ENCODE results near the gene PRIM2.
"Not testable (repeated sequence)": the region's sequence is repeated elsewhere in the genome, so short reads cannot be mapped to it uniquely, and the experiment has no call there.

The PRIM2 gene

DNA sequence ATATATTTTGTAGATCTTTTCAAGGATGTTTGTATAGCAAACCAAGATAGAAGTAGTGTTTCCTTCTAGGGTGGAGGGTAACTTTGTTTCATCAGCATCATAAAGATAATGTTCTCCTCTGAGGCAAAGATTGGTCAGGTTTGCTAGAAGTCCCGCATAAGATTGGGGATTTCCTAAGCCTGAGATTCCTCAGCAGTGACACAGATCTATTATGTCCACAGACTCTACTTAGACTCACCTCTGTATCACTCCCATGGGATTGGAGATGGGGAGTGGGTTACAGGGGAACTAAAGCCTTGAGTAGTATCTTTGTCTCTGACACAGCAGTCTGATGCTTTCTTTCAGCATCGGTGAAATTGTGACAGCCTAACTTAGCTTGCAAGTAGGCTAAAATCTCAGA, 341.1 kb downstream of the PRIM2 start:
- DNase-seq = not testable (repeated sequence)

DNA sequence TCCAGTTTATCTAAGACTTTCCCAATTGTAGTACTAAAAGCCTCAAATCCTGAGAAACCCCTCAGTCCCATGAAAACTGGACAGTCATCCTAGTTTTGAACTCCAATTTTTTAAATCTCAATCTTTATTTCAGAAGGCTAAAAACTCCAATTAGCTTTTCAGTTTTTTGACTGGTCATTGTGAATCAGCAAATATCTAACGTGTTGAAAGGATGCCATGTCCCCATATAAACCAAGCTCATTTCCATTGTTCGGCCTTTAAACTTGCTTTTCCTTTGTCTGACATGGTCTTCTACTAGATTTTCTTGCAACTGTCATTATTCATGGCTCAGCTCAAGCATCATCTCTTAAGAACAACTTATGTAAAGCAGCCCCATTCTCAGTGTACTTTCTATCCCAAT, 342.4 kb downstream of the PRIM2 start:
- not testable (repeated sequence) for DNase-seq

DNA sequence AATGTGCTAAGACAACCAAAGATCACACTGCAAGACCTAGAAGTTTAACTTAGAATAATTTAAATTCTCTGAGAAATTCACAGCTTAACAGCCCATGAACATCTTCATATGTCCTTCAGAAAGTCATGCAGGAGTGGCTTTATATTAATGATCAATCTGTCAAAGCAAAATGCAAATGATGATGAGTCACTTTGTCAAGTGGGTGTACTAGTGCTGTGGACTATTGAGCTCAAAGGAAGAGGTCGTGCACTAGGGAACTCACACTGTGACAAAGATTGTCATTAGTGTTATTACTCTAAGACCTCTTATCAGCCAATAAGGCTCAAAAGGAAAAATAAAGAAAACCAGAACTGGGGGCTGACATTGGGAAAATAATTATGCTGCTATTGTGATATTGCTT, 343.5 kb downstream of the PRIM2 start:
- DNase-seq = not testable (repeated sequence)

DNA sequence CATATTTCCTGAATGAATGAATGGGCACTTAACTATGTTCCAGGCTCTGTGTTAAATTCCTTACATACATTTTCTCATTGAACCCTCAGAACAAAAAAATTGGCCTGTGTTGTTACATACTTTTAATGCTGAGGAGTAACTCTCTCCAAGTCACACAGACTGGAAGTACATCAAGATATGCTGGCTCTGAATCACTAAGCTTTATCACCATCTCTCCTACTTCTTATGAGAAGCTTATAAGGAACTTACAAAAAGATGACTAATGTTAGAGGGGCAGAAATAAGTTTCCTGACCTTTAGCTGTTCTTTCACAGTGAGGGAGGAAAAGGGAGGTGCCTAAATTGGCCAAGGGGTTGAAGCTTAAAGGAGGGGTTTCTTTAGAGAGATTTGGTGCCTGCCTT, 350.7 kb downstream of the PRIM2 start:
- not testable (repeated sequence) for DNase-seq

DNA sequence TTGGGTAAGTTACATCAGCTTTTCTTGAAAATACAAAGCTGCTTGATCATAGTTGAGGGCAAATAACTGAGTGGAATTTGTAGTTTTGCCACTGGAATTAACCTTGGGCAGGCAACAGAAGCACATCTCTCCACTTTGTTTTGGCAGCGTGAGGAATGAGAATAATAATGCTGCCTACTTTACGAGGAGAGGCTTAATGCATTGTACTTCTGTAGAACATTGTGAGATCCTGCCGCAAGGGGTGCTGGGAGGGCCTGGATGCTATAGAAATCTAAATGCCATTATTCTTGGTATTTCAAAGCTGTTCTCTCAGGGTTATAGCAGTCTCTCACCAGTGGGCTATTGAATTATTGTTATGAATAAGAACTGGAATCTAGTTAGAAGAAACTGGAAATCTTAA, 353.8 kb downstream of the PRIM2 start:
- not testable (repeated sequence) for DNase-seq

DNA sequence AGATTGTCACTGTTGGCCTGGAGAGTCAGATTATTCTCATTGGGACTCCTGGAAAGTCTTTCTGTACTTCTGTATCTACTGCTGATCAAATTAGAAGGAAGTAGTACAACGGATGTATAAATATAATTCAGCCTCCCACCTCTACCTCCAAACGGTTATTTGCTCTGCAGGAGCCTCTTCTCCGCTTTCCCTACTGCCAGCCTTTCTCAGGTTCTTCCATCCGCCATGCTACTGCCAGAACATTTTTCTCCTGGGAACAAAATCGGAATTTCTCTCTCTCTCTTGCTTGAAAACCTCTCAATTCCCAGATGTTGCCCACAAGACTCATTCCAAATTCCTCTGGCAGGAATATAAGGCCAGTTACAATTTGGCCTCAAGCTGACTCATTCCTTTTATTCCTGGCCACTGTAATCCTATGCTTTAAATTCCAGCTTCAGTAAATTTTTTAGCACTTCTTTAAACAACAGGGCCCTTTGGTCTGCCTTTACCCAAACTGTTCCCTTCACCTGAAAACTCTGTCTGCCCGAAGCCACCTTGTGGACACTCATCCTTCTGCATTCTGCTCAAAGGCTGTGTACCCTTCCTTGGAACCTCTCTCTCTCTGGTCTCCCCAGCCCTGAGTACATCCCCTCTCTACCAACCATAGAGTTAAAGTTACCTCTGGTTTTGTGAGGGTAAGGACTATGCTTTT, 354.7 kb downstream of the PRIM2 start:
- DNase-seq = not testable (repeated sequence)

DNA sequence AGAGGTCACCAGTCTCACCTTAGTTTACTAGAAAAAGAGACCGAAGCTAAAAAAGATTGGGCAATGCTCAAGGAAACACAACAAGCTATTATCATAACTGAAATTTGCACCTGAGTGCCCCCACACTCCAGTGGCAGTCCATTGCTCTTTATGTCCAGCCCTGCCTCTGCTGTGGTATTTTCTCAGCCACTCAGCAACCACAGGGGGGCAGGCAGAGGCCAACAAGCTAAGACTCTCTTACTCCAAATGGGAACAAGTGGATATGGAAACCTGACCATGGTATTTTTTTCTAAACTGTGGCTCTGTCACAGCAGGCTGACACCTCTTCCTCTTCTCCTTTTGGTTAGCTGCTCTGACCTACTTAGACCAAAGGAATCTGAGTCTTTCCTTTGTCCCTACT, 355.9 kb downstream of the PRIM2 start:
- DNase-seq = not testable (repeated sequence)

DNA sequence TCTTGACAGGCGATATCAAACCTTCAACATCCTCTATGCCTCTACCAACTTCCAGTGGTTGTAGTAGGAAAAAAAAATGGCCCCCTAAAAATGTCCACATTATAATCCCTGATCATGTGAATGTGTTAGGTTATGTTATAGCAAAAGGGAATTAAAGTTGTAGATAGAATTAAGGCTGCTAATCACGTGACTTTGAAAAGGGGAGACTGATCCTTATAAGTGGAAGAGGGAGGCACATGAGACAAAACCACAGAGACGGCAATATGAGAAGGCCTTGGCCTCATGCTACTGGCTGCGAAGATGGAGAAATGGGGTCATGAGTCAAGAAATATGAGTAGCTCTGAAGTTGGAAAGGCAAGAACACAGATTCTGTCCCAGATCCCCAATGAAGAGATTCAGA, 358.0 kb downstream of the PRIM2 start:
- DNase-seq = not testable (repeated sequence)

DNA sequence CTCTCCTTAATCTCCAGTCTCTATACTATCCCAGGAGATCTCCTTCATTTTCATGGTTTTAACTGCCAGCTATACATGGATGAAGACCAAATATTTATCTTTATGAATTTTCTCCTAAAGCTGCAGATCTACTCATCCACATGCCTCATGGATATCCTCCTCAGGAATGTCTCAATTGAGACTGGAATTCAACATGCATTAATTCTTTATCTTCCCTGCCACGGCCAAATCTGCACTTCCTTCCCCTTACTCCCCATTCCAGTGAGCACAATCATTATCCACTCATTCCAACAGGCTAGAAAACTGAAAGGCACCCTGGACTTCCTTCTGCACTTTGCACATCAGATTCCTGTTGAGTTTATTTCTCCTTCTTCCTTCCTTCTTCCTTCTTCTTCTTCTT, 379.0 kb downstream of the PRIM2 start:
- not testable (repeated sequence) for DNase-seq
